ENCODE measurements around the gene C19orf85. TPM values are rescaled to one million over a fixed set of nuclear protein-coding genes. Genes with fewer than 3 reads are reported as not detected.
A peak's percentile ranks its signal among the peaks of the same experiment; 100 is the strongest.

Gene C19orf85
- total and polyA plus RNA-seq, 10 of the 15 experiments (the other 5 are each of a cell fraction or from before 2014, with no cell fraction given), result not detected

- TF ChIP-seq ZSCAN29 (IDR thresholded peaks at IDR 0.05) (no peak), SUPT20H (IDR thresholded peaks at IDR 0.05; ENCODE audit: borderline replicate concordance, control insufficient read depth, low read depth, low read length) (no peak), ZNF207 (IDR thresholded peaks at IDR 0.05; ENCODE audit: borderline replicate concordance) (0 out of 2 replicates have a peak, but pooled peaks have one; percentile 17), IKZF2 (IDR thresholded peaks at IDR 0.05) (0 out of 4 replicates have a peak, but pooled peaks of 1 of the 2 experiments have one; percentile 12), MTA2 (IDR thresholded peaks at IDR 0.05; ENCODE audit: low read depth) (no peak), E4F1 (IDR thresholded peaks at IDR 0.05; ENCODE audit: borderline replicate concordance, partially characterized antibody) (no peak), FOXM1 (IDR thresholded peaks at IDR 0.05; ENCODE audit: low read depth, low read length) (no peak), POU2F2 (IDR thresholded peaks at IDR 0.05; ENCODE audit: borderline replicate concordance, low read depth, low read length) (no peak; the same call in 2 of the 3 replicates), GATAD2B (conservative IDR thresholded peaks at IDR 0.05; ENCODE audit: low read depth) (no peak), RFX5 (IDR thresholded peaks at IDR 0.05; ENCODE audit: low read depth, low read length) (no peak; the same call in 1 of the 2 replicates), SIN3A (IDR thresholded peaks at IDR 0.05; ENCODE audit: low read depth, low read length) (no peak), CBFB (IDR thresholded peaks at IDR 0.05; ENCODE audit: low read depth) (no peak), ZNF384 (IDR thresholded peaks at IDR 0.05; ENCODE audit: borderline replicate concordance, low read depth, low read length) (no peak), WRNIP1 (IDR thresholded peaks at IDR 0.05; ENCODE audit: borderline replicate concordance, low read depth, low read length) (no peak)
Measured at GRCh38 chr19:55461974-55462626, 2.5 kb downstream of the C19orf85 start (continued).

Data from GM12878 (cell line).